Neural progenitor cell (in vitro differentiated cells): Measurements from ENCODE around the gene ZNF57. TPM values are rescaled to one million over a fixed set of nuclear protein-coding genes. Genes with fewer than 3 reads are reported as not detected.

Source experiments
- DNase-seq: peaks from one replicate; pipeline ENCODE4 v3.0.0-alpha.2; 2016; ENCODE audit warnings: low spot score
- H2AFZ ChIP-seq: fragments of 200-600 bp; sonication (generic); replicated peaks from 2 replicates; pipeline ENCODE4 v1.6.1; 2016; ENCODE audit warnings: antibody characterized with exemption
- H3F3A ChIP-seq: fragments of 200-600 bp; sonication (generic); 2 replicates; pipeline ENCODE4 v1.6.1; 2016; ENCODE audit warnings: antibody characterized with exemption, low read depth
- H3K27ac ChIP-seq: fragments of 200-600 bp; sonication (generic); 2 replicates; pipeline ENCODE4 v1.5.1; 2016; ENCODE audit warnings: mild to moderate bottlenecking
- H3K27me3 ChIP-seq: fragments of 200-600 bp; sonication (generic); 2 replicates; pipeline ENCODE4 v1.6.1; 2016; ENCODE audit warnings: mild to moderate bottlenecking, moderate library complexity
- H3K36me3 ChIP-seq: fragments of 200-600 bp; sonication (generic); 2 replicates; pipeline ENCODE4 v1.5.1; 2016
- H3K4me1 ChIP-seq: fragments of 200-600 bp; sonication (generic); 2 replicates; pipeline ENCODE4 v1.6.1; 2016; ENCODE audit warnings: mixed run types
- H3K4me2 ChIP-seq: fragments of 200-600 bp; sonication (generic); 2 replicates; pipeline ENCODE4 v1.6.1; 2016
- H3K4me3 ChIP-seq: fragments of 200-600 bp; sonication (generic); 2 replicates; pipeline ENCODE4 v1.5.1; 2016
- H3K79me2 ChIP-seq: fragments of 200-600 bp; sonication (generic); 2 replicates; pipeline ENCODE4 v1.6.1; 2016; ENCODE audit warnings: low read depth
- H3K9ac ChIP-seq: fragments of 200-600 bp; sonication (generic); 2 replicates; pipeline ENCODE4 v1.6.1; 2016
- H3K9me3 ChIP-seq: fragments of 200-600 bp; sonication (generic); 2 replicates; pipeline ENCODE4 v1.5.1; 2016; ENCODE audit warnings: low read depth
- H4K20me1 ChIP-seq: fragments of 200-600 bp; sonication (generic); 2 replicates; pipeline ENCODE4 v1.6.1; 2016; ENCODE audit warnings: low read depth
- H3K27ac Mint-ChIP-seq: 3 replicates; pipeline ENCODE4 v1.8.0; 2021; ENCODE audit warnings: mixed read lengths
- H3K27me3 Mint-ChIP-seq: 2 replicates; pipeline ENCODE4 v1.8.0; 2022; ENCODE audit warnings: low read depth, mild to moderate bottlenecking, inconsistent platforms, moderate library complexity, mixed read lengths; ENCODE audit not compliant: insufficient read depth
- H3K36me3 Mint-ChIP-seq: 3 replicates; pipeline ENCODE4 v1.8.0; 2021; ENCODE audit warnings: mixed read lengths
- H3K4me1 Mint-ChIP-seq: 3 replicates; pipeline ENCODE4 v1.8.0; 2021; ENCODE audit warnings: mixed read lengths
- H3K4me3 Mint-ChIP-seq: 3 replicates; pipeline ENCODE4 v1.8.0; 2021; ENCODE audit warnings: mild to moderate bottlenecking, moderate library complexity, mixed read lengths
- H3K9me3 Mint-ChIP-seq: 3 replicates; pipeline ENCODE4 v1.8.0; 2020; ENCODE audit warnings: mixed read lengths
- CTCF ChIP-seq: fragments of 200-600 bp; sonication (generic); IDR thresholded peaks from 2 replicates; pipeline ENCODE4 v1.5.1; 2017; ENCODE audit warnings: antibody characterized with exemption, mild to moderate bottlenecking
- EZH2 ChIP-seq: fragments of 200-600 bp; sonication (generic); IDR thresholded peaks from 2 replicates; pipeline ENCODE4 v1.6.1; 2017; ENCODE audit warnings: antibody characterized with exemption, mild to moderate bottlenecking, moderate library complexity
- EZH2phosphoT487 ChIP-seq: fragments of 200-600 bp; sonication (generic); IDR thresholded peaks from 2 replicates; pipeline ENCODE4 v1.6.1; 2017; ENCODE audit warnings: antibody characterized with exemption
- total RNA-seq: library from RNA; depleted of rRNA; stranded (reverse); fragments of >200 nt; gene quantifications from 2 replicates; pipeline ENCODE4 v1.2.3, GENCODE V29; 2015; ENCODE audit warnings: low replicate concordance

ZNF57 gene
- 5.6 and 6.3 TPM in 2 replicates for total RNA-seq

DNA sequence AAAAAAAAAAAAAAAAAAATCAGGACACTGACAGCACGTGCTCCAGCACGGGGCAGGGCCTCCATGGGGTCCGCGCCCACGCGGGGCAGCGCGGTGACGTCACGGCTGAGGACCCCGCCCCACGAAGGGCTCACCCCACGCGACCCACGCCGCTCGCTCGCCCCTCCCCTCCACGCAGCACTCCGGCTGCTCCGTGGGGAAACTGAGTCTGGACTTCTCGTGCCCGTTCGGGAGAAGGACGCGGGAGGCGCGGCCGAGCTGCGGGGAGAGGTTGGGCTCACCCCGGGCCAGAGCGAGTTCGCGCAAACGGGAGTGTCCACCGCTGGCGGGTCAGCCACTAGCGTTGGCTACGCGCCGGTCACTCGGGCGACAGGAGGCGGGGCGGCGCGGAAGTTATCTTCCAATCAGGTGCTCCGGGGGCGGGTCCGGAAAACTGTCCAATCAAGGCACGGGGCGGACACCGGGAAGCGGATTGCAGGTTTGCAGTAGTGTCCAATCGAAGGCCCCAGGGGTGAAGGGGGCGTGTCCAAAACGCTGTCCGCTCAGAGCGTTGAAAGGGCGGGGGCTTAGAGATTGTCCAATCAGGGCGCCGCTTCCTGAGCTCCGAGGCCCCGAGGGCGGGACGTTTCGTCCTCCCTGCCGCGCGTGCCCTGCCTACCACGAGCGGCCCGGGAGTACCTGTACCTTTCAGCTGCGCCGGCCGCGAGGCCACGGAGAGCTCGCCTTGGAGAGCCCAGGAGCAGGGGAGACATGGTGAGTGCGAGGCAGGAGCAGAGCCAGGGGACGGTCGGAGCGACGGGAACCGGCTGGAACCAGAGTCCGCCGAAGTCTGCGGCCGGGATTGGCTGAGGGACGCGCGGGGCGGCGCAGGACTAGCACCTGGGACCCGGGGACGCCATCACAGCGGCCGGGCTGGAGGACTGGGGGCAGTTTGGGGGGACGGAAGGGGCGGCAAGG is at the start of gene ZNF57:
TSS of gene ZNF57 (plus strand) at position 633 of the 957 bp plus-strand sequence. CDS start at position 751, 118 bp downstream.
- H3K4me3 Mint-ChIP-seq = peak within 1 kb of the TSS; percentile 98
- peaks cover 17% of the 10 kb centered on the region for H3K9me3 Mint-ChIP-seq
- no peak within 1 kb of the TSS for H3K27ac ChIP-seq

DNA sequence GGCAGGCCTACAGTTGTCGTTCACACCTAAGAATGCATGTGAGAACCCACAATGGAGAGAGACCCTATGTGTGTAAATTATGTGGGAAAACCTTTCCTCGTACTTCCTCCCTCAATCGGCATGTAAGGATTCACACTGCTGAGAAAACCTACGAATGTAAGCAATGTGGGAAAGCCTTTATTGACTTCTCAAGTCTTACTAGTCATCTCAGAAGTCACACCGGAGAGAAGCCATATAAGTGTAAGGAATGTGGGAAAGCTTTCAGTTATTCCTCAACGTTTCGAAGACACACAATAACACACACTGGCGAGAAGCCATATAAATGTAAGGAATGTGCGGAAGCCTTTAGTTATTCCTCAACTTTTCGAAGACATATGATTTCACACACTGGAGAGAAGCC is 48.1 kb upstream of the ZNF57 start:
- Mint-ChIP-seq H3K27ac (no peak overlapping the region), H3K36me3 (peaks cover 68% of the 10 kb centered on the region), H3K27me3 (peaks cover 3% of the 10 kb centered on the region), H3K9me3 (peaks cover 83% of the 10 kb centered on the region), H3K4me1 (no peaks in the 10 kb centered on the region), H3K4me3 (no peak overlapping the region)
- no peak for DNase-seq
- Histone ChIP-seq H3K36me3 (peaks cover 40% of the 10 kb centered on the region), H3K4me2 (no peak overlapping the region), H3F3A (peaks cover 11% of the 10 kb centered on the region), H4K20me1 (no peaks in the 10 kb centered on the region), H3K4me1 (no peaks in the 10 kb centered on the region), H3K27me3 (no peaks in the 10 kb centered on the region), H3K9me3 (peaks cover 58% of the 10 kb centered on the region), H3K4me3 (no peak overlapping the region), H3K27ac (no peak overlapping the region), H3K9ac (no peak overlapping the region), H3K79me2 (peaks cover 4% of the 10 kb centered on the region), H2AFZ (no peak overlapping the region)
- TF ChIP-seq EZH2 = no peak
- no peak for TF ChIP-seq EZH2phosphoT487

More for the DNA sequence above, at the start of gene ZNF57:
- TF ChIP-seq EZH2phosphoT487 (no peak), CTCF (no peak), EZH2 (no peak)
- Mint-ChIP-seq H3K27ac (peak within 1 kb of the TSS; percentile 90), H3K27me3 (peaks cover 3% of the 10 kb centered on the region), H3K4me1 (peaks cover 11% of the 10 kb centered on the region), H3K36me3 (no peaks in the 10 kb centered on the region)
- Histone ChIP-seq H3K9ac (peak within 1 kb of the TSS; percentile 58), H3K79me2 (peaks cover 30% of the 10 kb centered on the region), H2AFZ (peak within 1 kb of the TSS; percentile 94), H3K36me3 (no peaks in the 10 kb centered on the region), H3F3A (no peaks in the 10 kb centered on the region), H3K4me1 (no peaks in the 10 kb centered on the region), H3K4me2 (peak within 1 kb of the TSS; percentile 80), H3K9me3 (no peaks in the 10 kb centered on the region), H3K4me3 (peak within 1 kb of the TSS; percentile 59), H4K20me1 (no peaks in the 10 kb centered on the region), H3K27me3 (no peaks in the 10 kb centered on the region)
- DNase-seq = peak; percentile 100

DNA sequence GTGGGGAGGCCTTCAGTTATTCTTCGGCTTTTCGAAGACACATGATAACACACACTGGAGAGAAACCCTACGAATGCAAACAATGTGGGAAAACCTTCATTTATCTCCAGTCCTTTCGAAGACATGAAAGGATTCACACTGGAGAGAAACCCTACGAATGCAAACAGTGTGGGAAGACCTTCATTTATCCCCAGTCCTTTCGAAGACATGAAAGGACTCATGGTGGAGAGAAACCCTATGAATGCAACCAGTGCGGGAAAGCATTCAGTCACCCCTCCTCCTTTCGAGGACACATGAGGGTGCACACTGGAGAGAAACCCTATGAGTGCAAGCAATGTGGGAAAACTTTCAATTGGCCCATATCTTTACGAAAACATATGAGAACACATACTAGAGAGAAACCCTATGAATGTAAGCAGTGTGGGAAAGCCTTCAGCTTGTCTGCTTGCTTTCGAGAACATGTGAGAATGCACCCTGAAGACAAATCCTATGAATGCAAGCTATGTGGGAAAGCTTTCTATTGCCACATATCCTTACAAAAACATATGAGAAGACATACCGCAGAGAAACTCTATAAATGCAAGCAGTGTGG is 47.6 kb upstream of the ZNF57 start:
- Histone ChIP-seq H3K36me3 (peaks cover 40% of the 10 kb centered on the region), H3K4me2 (no peak overlapping the region), H3K9me3 (peaks cover 61% of the 10 kb centered on the region), H3K9ac (no peak overlapping the region), H3K27ac (no peak overlapping the region), H3K4me1 (no peaks in the 10 kb centered on the region), H2AFZ (no peak overlapping the region), H4K20me1 (no peaks in the 10 kb centered on the region), H3K27me3 (no peaks in the 10 kb centered on the region), H3K79me2 (no peaks in the 10 kb centered on the region), H3K4me3 (no peak overlapping the region), H3F3A (peaks cover 11% of the 10 kb centered on the region)
- no peaks in the 10 kb centered on the region for H3K4me1 Mint-ChIP-seq
- no peak for DNase-seq
- peaks cover 68% of the 10 kb centered on the region for H3K36me3 Mint-ChIP-seq
- peaks cover 84% of the 10 kb centered on the region for H3K9me3 Mint-ChIP-seq
- H3K27me3 Mint-ChIP-seq = peaks cover 4% of the 10 kb centered on the region
- H3K27ac Mint-ChIP-seq = no peak overlapping the region
- TF ChIP-seq EZH2 (no peak), EZH2phosphoT487 (no peak), CTCF (no peak)
- H3K4me3 Mint-ChIP-seq = no peak overlapping the region
